HG02759 (cell line): ENCODE measurements around the gene RERE.

Source experiments
- ATAC-seq: cut with Tn5 transposase; IDR thresholded peaks from one replicate; pipeline ENCODE4 v1.9.1; 2021; ENCODE audit warnings: mild to moderate bottlenecking, moderate library complexity; ENCODE audit not compliant: unreplicated experiment

Gene RERE

GRCh38 chr1:8343464-8344001 lies 473.9 kb downstream of the RERE start:
- no peak for ATAC-seq

GRCh38 chr1:8343044-8343443 lies 474.4 kb downstream of the RERE start:
- no peak for ATAC-seq

DNA sequence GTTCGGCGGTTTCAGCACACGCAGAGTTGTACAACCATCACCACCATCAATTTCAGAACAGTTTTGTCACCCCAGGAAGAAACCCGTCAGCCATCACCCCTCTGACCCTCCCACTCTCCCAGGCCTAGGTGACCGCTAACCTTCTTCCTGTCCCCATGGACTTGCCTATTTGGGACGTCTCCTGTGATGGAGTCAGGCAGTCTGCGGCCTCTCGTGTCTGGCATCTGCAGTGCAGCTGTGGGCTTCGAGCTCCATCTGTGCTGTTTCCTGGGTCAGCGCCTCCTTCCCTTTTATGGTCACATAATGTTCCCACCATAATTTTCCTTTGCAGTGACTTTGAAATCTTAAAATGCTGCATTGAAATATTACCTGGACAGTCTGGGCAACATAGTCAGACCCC lies 475.1 kb downstream of the RERE start:
- ATAC-seq, result no peak

- ATAC-seq, result no peak
Measured at GRCh38 chr1:8340448-8340847, 477.0 kb downstream of the RERE start.

DNA sequence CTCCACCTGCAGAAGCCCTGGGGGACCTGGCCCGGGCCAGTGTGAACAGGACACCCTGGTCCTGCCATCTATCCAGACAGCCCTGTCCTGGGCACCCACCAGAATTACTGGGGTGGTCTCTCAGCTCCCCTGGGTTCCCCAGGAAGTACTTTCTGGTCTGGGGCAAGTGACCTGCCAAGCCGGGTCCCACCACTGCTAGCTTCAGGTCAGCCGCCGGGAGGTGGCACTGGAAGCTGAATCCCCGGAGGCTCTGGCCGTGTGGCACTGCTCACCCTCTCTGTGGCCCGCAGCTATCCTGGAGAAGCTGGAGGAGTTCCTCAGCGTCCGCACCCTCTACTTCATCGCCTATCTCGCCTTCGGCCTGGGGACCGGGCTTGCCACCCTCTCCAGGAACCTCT lies 478.2 kb downstream of the RERE start:
- ATAC-seq, result no peak

GRCh38 chr1:8338526-8339202 lies 478.8 kb downstream of the RERE start:
- ATAC-seq, result no peak

- no peak for ATAC-seq
Measured at GRCh38 chr1:8337776-8338525, 479.5 kb downstream of the RERE start.

- no peak for ATAC-seq
Measured at GRCh38 chr1:8335246-8335645, 482.2 kb downstream of the RERE start.

GRCh38 chr1:8334106-8334851 lies 483.2 kb downstream of the RERE start:
- ATAC-seq, result no peak

- ATAC-seq, result no peak
Measured at GRCh38 chr1:8333246-8333987, 484.0 kb downstream of the RERE start.

- no peak for ATAC-seq
Measured at GRCh38 chr1:8332806-8333205, 484.6 kb downstream of the RERE start.

DNA sequence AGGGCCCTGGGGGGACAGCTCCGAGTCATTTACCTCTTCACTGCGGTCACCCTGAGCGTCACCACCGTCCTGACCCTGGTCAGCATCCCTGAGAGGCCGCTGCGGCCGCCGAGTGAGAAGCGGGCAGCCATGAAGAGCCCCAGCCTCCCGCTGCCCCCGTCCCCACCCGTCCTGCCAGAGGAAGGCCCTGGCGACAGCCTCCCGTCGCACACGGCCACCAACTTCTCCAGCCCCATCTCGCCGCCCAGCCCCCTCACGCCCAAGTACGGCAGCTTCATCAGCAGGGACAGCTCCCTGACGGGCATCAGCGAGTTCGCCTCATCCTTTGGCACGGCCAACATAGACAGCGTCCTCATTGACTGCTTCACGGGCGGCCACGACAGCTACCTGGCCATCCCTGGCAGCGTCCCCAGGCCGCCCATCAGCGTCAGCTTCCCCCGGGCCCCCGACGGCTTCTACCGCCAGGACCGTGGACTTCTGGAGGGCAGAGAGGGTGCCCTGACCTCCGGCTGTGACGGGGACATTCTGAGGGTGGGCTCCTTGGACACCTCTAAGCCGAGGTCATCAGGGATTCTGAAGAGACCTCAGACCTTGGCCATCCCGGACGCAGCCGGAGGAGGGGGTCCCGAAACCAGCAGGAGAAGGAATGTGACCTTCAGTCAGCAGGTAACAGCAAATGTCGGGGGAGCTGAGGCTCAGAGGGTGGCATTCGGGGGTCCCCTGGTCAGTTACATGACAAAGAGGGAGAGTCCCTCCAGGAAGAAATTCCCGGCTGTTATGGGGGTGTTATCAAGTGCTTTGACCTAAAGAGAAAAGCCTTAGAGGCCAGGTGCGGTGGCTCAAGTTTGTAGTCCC lies 486.9 kb downstream of the RERE start:
- no peak for ATAC-seq

DNA sequence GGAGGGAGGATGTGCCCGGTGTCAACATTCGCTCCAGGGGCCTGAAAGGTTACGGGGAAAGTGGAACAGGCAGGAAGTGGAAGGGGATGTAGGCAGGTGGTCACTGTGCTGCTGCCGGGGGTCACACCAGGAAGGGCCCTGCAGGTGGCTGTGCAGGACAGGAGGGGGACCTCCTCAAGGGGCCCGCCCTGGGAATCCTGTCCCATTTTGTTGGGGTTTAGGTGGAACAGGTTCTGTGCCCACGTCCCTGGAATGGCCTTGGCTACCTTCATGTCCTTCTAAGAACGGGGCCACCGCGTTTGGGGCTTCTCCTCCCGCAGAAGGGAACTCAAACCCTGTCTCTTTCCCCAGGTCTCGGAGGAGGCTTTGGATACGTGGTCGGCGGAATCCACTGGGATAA lies 487.6 kb downstream of the RERE start:
- ATAC-seq, result no peak

GRCh38 chr1:8329439-8329838 lies 488.0 kb downstream of the RERE start:
- ATAC-seq, result no peak

GRCh38 chr1:8328271-8328670 lies 489.2 kb downstream of the RERE start:
- ATAC-seq, result no peak

DNA sequence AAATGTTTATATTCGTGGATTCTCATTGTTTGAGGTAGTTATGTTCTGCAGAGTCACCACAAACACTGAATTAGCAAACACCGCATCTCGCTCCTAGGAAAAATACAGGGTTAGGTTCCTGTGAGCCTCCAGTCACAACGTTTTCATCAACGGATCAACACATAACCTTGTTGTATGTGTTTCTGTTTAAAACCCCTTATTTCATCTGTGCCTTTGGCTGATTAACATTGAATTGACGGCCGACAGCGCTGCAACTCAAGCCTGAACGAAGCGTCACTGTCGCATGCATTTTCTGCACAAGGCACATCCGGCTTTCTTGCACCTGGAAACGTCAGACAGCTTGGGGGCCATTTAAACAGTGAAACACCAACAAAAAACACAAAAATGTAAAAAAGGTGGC lies 491.2 kb downstream of the RERE start:
- no peak for ATAC-seq

- ATAC-seq, result no peak
Measured at GRCh38 chr1:8325771-8326170, 491.7 kb downstream of the RERE start.

- no peak for ATAC-seq
Measured at GRCh38 chr1:8324176-8324810, 493.1 kb downstream of the RERE start.

DNA sequence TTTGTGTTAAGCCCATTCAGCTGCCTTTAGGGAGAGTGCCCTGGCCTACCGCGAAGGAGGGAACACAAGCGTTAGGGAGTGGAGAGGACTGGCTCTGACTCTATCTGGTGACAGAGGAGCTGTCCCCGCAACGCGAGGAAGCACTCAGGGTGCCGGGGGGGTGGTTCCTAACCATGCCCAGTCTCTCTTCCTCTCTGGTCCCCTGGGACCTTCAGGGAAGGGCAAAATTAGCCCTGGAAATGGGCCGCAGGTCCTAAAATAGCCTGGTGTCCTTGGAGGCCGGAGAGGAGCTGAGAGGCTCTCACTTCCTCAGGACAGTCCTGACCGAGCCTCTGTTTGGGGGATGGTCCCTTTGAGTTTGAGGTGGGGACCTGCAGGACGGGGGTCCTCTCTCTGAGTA lies 493.7 kb downstream of the RERE start:
- no peak for ATAC-seq

DNA sequence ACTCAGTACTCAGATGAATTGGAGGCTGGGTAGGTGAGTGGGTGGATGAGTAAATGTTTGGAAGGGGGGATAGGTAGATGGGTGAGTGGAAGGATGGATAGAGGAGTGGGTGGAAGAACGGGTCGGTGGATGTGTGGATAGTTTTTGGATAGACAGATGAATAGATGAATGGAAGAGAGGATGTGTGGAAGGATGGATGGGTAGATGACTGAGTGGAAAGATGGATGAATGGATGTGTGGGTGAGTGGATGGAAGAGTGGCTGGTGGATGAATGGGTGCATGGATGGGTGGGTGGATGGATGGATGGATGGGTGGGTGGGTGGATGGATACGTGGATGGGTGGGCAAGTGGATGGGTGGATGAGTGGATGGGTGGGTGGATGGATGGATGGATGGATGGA lies 495.8 kb downstream of the RERE start:
- ATAC-seq, result no peak
